ENCODE data around the gene ZNF280B.

The ZNF280B gene

DNA sequence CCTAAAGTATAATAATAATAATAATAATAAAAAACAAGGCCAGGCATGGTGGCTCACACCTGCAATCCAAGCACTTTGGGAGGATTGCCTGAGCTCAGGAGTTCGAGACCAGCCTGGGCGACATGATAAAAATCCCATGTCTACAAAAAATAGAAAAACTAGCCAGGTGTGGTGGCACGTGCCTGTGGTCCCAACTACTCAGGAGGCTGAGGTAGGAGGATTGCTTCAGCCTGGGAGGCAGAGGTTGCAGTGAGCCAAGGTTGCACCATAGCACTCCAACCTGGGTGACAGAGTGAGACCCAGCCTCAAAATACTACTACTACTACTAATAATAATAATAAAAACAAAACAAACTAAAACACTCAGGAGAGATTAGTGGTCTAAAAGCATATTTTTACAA lies 27.1 kb upstream of the ZNF280B start:
- H3K9ac ChIP-seq (ENCODE audit: low read length), result no peak overlapping the region
- no peaks in the 10 kb centered on the region for H3F3A ChIP-seq (ENCODE audit: insufficient read depth, low read length)
- no peaks in the 10 kb centered on the region for H3K9me2 ChIP-seq (ENCODE audit: low read depth, low read length)
- H3K9me3 ChIP-seq (ENCODE audit: low read length), result no peaks in the 10 kb centered on the region
- no peaks in the 10 kb centered on the region for H3K4me1 ChIP-seq (ENCODE audit: insufficient read depth, low read length, severe bottlenecking)
- no peaks in the 10 kb centered on the region for H3K79me2 ChIP-seq (ENCODE audit: insufficient read depth, low read length)
- H3K36me3 ChIP-seq (ENCODE audit: insufficient read depth, low read length), result no peaks in the 10 kb centered on the region
- H3K4me2 ChIP-seq (ENCODE audit: low read length), result no peak overlapping the region
- H3K27ac ChIP-seq (ENCODE audit: low read depth, low read length, poor library complexity, severe bottlenecking), result no peak overlapping the region
- no peak overlapping the region for H2AFZ ChIP-seq (ENCODE audit: low read length)
- TF ChIP-seq, protein P1, sequence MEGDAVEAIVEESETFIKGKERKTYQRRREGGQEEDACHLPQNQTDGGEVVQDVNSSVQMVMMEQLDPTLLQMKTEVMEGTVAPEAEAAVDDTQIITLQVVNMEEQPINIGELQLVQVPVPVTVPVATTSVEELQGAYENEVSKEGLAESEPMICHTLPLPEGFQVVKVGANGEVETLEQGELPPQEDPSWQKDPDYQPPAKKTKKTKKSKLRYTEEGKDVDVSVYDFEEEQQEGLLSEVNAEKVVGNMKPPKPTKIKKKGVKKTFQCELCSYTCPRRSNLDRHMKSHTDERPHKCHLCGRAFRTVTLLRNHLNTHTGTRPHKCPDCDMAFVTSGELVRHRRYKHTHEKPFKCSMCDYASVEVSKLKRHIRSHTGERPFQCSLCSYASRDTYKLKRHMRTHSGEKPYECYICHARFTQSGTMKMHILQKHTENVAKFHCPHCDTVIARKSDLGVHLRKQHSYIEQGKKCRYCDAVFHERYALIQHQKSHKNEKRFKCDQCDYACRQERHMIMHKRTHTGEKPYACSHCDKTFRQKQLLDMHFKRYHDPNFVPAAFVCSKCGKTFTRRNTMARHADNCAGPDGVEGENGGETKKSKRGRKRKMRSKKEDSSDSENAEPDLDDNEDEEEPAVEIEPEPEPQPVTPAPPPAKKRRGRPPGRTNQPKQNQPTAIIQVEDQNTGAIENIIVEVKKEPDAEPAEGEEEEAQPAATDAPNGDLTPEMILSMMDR (IDR thresholded peaks at IDR 0.05; ENCODE audit: low read length), result no peak
- TF ChIP-seq EZH2 (IDR thresholded peaks at IDR 0.05; ENCODE audit: borderline replicate concordance, low read length), result no peak
- H3K27me3 ChIP-seq (ENCODE audit: insufficient read depth, low read length), result no peaks in the 10 kb centered on the region
- H3K4me3 ChIP-seq (ENCODE audit: low read depth, low read length, poor library complexity, severe bottlenecking), result no peak overlapping the region
- H4K20me1 ChIP-seq (ENCODE audit: insufficient read depth, low read length), result no peaks in the 10 kb centered on the region

DNA sequence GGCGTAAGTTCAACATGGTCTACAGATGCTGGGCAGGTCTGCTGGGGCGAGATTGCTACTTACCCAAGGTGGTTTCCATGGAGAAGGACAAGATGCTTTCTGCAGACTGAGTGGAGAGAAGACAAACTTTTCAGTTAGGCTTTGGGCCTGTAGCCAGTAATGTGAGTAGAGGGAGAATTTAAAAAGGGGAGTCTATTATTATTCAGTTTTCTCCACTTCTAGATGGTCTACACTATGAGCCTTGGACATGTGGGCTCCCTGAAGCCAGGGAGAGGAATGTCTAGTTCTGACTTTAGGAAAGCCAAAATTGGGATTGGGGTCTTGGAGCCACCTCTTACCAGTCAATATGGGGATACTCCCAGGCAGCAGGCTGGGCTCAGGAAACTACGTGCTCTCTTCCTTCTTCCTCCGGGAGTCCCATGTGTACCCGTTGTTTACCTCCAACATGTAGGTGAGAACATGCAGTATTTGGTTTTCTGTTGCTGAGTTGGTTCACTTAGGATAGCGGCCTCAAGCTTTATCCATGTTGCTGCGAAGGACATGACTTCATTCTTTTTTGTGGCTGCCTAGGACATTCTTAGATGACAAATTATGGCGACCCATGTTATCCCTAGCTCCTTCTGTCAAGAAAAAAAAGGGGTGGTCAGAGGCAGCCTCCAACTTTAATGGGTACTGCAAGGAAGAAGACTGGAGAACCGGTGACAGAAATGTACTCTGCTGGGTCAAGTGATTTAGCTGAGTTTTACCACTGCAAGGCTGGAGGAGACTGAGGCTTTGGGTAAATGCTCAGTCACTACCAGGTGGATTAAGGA lies 26.3 kb upstream of the ZNF280B start:
- no peak overlapping the region for H3K4me2 ChIP-seq (ENCODE audit: low read length)
- no peak overlapping the region for H2AFZ ChIP-seq (ENCODE audit: low read length)
- no peaks in the 10 kb centered on the region for H3K9me2 ChIP-seq (ENCODE audit: low read depth, low read length)
- H4K20me1 ChIP-seq (ENCODE audit: insufficient read depth, low read length), result no peaks in the 10 kb centered on the region
- no peaks in the 10 kb centered on the region for H3F3A ChIP-seq (ENCODE audit: insufficient read depth, low read length)
- TF ChIP-seq, protein P1 (IDR thresholded peaks at IDR 0.05; ENCODE audit: low read length), result no peak
- TF ChIP-seq EZH2 (IDR thresholded peaks at IDR 0.05; ENCODE audit: borderline replicate concordance, low read length), result no peak
- H3K9ac ChIP-seq (ENCODE audit: low read length), result no peak overlapping the region
- H3K79me2 ChIP-seq (ENCODE audit: insufficient read depth, low read length), result no peaks in the 10 kb centered on the region
- no peaks in the 10 kb centered on the region for H3K4me1 ChIP-seq (ENCODE audit: insufficient read depth, low read length, severe bottlenecking)
- no peak overlapping the region for H3K27ac ChIP-seq (ENCODE audit: low read depth, low read length, poor library complexity, severe bottlenecking)
- H3K9me3 ChIP-seq (ENCODE audit: low read length), result no peaks in the 10 kb centered on the region
- H3K36me3 ChIP-seq (ENCODE audit: insufficient read depth, low read length), result no peaks in the 10 kb centered on the region
- H3K4me3 ChIP-seq (ENCODE audit: low read depth, low read length, poor library complexity, severe bottlenecking), result no peak overlapping the region
- H3K27me3 ChIP-seq (ENCODE audit: insufficient read depth, low read length), result no peaks in the 10 kb centered on the region

GRCh38 chr22:22533863-22534262 lies 25.3 kb upstream of the ZNF280B start:
- no peak for TF ChIP-seq EZH2 (IDR thresholded peaks at IDR 0.05; ENCODE audit: borderline replicate concordance, low read length)
- TF ChIP-seq, protein P1 (IDR thresholded peaks at IDR 0.05; ENCODE audit: low read length), result no peak
- Histone ChIP-seq H3K27ac (ENCODE audit: low read depth, low read length, poor library complexity, severe bottlenecking) (no peak overlapping the region), H3K4me2 (ENCODE audit: low read length) (no peak overlapping the region), H2AFZ (ENCODE audit: low read length) (no peak overlapping the region), H3K4me3 (ENCODE audit: low read depth, low read length, poor library complexity, severe bottlenecking) (no peak overlapping the region), H3K79me2 (ENCODE audit: insufficient read depth, low read length) (no peaks in the 10 kb centered on the region), H3K4me1 (ENCODE audit: insufficient read depth, low read length, severe bottlenecking) (no peaks in the 10 kb centered on the region), H3K9me2 (ENCODE audit: low read depth, low read length) (no peaks in the 10 kb centered on the region), H3F3A (ENCODE audit: insufficient read depth, low read length) (no peaks in the 10 kb centered on the region), H4K20me1 (ENCODE audit: insufficient read depth, low read length) (no peaks in the 10 kb centered on the region), H3K27me3 (ENCODE audit: insufficient read depth, low read length) (no peaks in the 10 kb centered on the region), H3K9ac (ENCODE audit: low read length) (no peak overlapping the region), H3K36me3 (ENCODE audit: insufficient read depth, low read length) (no peaks in the 10 kb centered on the region), H3K9me3 (ENCODE audit: low read length) (no peaks in the 10 kb centered on the region)

Measured in OCI-LY1 (cell line).